ENCODE data around the gene C1orf226. TPM values are rescaled to one million over a fixed set of nuclear protein-coding genes. Genes with fewer than 3 reads are reported as not detected.

Gene C1orf226
- total RNA-seq, 1 experiment from 2014 or later = 4.3 TPM

DNA sequence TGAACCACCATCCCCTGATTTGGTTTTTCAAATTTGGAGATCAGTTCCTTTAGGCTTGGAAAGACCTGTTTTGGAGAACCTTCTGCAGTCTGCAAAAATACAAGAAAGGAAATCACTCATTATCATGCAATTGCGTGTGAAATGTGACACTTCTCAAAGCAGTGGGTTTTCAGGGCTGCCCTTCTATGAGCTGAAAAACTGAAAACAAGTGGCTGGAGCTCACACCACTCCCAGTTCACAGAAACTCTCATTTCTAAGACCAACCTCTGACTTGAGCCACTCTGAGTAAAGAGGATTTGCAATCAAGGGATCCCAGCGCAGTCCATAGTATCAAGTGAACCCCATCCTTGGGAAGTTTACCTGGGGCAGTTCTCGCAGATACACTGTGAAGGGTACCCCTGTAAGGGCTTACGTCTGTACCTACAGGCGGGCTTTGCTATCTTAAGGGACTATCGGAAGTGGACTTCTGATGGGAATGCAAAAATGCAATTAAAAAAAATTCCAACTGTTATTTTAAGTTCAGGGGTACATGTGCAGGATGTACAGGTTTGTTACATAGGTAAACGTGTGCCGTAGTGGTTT lies 17.6 kb downstream of the C1orf226 start:
- intact Hi-C loops (cut with micrococcal nuclease) = loop anchor here (10.0 kb wide), 2 partner anchors 226 to 634 kb away; partner anchors contain the start of gene ATF6
- POLR2A ChIA-PET (ENCODE audit: unreplicated experiment) = no interaction called here
- Histone ChIP-seq H3K4me3 (ENCODE audit: low read length) (no peak overlapping the region), H3K27me3 (ENCODE audit: low read length) (no peaks in the 10 kb centered on the region), H2AFZ (ENCODE audit: low read length) (no peak overlapping the region), H3F3A (ENCODE audit: low read length, unreplicated experiment) (no peaks in the 10 kb centered on the region), H3K79me2 (ENCODE audit: low read length) (no peaks in the 10 kb centered on the region), H3K9ac (ENCODE audit: low read length) (no peak overlapping the region), H4K20me1 (ENCODE audit: low read length) (no peaks in the 10 kb centered on the region), H3K27ac (ENCODE audit: low read length) (no peak overlapping the region), H3K4me2 (ENCODE audit: low read length) (no peak overlapping the region), H3K9me3 (ENCODE audit: low read length) (no peaks in the 10 kb centered on the region), H3K4me1 (ENCODE audit: insufficient read depth, low read length) (no peaks in the 10 kb centered on the region), H3K36me3 (ENCODE audit: low read depth, low read length) (no peaks in the 10 kb centered on the region), H3K9me2 (replicated peaks; ENCODE audit: low read length) (no peaks in the 10 kb centered on the region)
- ATAC-seq (no peak), DNase-seq (no peak)
- no TSS peak for BruUV-seq (replicated peaks)
- no peak for TF ChIP-seq EZH2 (IDR thresholded peaks at IDR 0.05; ENCODE audit: low read length, unreplicated experiment)
- TF ChIP-seq, protein P1, sequence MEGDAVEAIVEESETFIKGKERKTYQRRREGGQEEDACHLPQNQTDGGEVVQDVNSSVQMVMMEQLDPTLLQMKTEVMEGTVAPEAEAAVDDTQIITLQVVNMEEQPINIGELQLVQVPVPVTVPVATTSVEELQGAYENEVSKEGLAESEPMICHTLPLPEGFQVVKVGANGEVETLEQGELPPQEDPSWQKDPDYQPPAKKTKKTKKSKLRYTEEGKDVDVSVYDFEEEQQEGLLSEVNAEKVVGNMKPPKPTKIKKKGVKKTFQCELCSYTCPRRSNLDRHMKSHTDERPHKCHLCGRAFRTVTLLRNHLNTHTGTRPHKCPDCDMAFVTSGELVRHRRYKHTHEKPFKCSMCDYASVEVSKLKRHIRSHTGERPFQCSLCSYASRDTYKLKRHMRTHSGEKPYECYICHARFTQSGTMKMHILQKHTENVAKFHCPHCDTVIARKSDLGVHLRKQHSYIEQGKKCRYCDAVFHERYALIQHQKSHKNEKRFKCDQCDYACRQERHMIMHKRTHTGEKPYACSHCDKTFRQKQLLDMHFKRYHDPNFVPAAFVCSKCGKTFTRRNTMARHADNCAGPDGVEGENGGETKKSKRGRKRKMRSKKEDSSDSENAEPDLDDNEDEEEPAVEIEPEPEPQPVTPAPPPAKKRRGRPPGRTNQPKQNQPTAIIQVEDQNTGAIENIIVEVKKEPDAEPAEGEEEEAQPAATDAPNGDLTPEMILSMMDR (conservative IDR thresholded peaks at IDR 0.05; ENCODE audit: low read depth, low read length) = no peak
- TF ChIP-seq EZH2phosphoT487 (IDR thresholded peaks at IDR 0.05; ENCODE audit: borderline replicate concordance, low read length) = no peak
- CTCF ChIA-PET = no interaction called here

DNA sequence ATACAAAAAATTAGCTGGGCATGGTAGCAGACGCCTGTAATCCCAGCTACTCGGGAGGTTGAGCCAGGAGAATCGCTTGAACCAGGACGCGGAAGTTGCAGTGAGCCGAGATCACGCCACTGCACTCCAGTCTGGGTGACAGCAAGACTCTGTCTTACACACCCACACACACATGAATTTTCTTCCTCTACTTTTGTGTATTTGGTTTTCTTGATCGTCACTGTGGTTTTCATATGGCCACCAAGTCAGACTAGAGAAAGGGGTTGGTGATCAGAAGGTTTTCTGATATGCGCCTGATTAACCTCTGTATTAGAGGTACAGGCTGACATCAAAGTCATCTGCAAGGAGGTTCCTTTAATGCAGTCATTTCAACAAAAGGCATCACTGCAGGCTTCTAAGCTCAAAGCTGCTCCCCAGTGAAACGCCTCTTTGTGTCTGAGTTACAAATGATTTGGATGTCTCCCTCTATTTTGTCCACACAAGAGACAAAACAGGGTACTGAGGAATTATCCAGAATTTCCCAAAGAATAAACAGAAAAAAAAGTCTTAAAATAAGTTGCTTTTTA lies 19.3 kb downstream of the C1orf226 start:
- Histone ChIP-seq H3K36me3 (ENCODE audit: low read depth, low read length) (no peaks in the 10 kb centered on the region), H3K9me3 (ENCODE audit: low read length) (no peaks in the 10 kb centered on the region), H3K4me2 (ENCODE audit: low read length) (no peak overlapping the region), H3K9ac (ENCODE audit: low read length) (no peak overlapping the region), H4K20me1 (ENCODE audit: low read length) (no peaks in the 10 kb centered on the region), H3K27ac (ENCODE audit: low read length) (no peak overlapping the region), H3K4me1 (ENCODE audit: insufficient read depth, low read length) (peaks cover 14% of the 10 kb centered on the region), H3F3A (ENCODE audit: low read length, unreplicated experiment) (no peaks in the 10 kb centered on the region), H3K4me3 (ENCODE audit: low read length) (no peak overlapping the region), H3K27me3 (ENCODE audit: low read length) (no peaks in the 10 kb centered on the region), H2AFZ (ENCODE audit: low read length) (no peak overlapping the region), H3K79me2 (ENCODE audit: low read length) (no peaks in the 10 kb centered on the region), H3K9me2 (replicated peaks; ENCODE audit: low read length) (no peaks in the 10 kb centered on the region)
- no peak for ATAC-seq
- no TSS peak for BruUV-seq (replicated peaks)
- TF ChIP-seq, protein P1 (conservative IDR thresholded peaks at IDR 0.05; ENCODE audit: low read depth, low read length) = no peak
- no peak for TF ChIP-seq EZH2 (IDR thresholded peaks at IDR 0.05; ENCODE audit: low read length, unreplicated experiment)
- TF ChIP-seq EZH2phosphoT487 (IDR thresholded peaks at IDR 0.05; ENCODE audit: borderline replicate concordance, low read length) = no peak
- ChIA-PET CTCF (no interaction called here), POLR2A (ENCODE audit: unreplicated experiment) (no interaction called here)
- DNase-seq = no peak
- intact Hi-C loops (cut with micrococcal nuclease) = no loop called here

DNA sequence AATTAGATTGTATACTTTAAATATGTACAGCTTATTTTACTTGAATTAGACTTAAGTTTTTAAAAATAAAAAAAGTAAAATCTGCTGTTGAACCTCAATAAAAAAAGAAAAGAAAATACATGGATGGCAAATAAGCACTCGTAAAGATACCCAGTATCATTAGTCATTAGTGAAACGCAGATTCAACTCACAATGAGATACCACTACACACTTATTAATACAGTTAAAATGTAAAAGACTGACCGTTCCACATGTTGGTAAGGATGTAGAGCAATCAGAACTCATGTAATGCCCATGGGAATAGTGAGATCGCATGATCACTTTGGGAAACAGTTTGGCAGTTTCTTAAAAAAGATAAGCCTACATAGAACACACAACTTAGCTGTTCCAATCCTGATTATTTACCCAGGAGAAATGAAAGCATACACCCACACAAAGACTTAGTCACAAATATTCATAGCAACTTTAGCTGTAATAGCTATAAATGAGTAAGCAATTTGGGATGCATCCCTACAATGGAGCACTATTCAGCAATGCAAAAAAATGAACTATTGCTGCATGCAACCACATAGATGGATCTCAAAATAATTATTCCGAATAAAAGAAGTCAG lies 23.1 kb downstream of the C1orf226 start:
- H3K36me3 ChIP-seq (ENCODE audit: low read depth, low read length) = no peaks in the 10 kb centered on the region
- intact Hi-C loops (cut with micrococcal nuclease) = no loop called here
- H3K9me2 ChIP-seq (replicated peaks; ENCODE audit: low read length) = no peaks in the 10 kb centered on the region
- POLR2A ChIA-PET (ENCODE audit: unreplicated experiment) = interaction anchor here (0.6 kb wide), 1 partner anchor 854 kb away, joined by 3 read pairs; no protein-coding TSS in a partner anchor
- no peaks in the 10 kb centered on the region for H4K20me1 ChIP-seq (ENCODE audit: low read length)
- no peaks in the 10 kb centered on the region for H3K79me2 ChIP-seq (ENCODE audit: low read length)
- no peaks in the 10 kb centered on the region for H3K9me3 ChIP-seq (ENCODE audit: low read length)
- peaks cover 20% of the 10 kb centered on the region for H3K4me1 ChIP-seq (ENCODE audit: insufficient read depth, low read length)
- H3K4me2 ChIP-seq (ENCODE audit: low read length) = peak overlapping the region; percentile 78
- peak; percentile 85 for DNase-seq
- no peak overlapping the region for H3K9ac ChIP-seq (ENCODE audit: low read length)
- 0 out of 2 replicates have a peak overlapping the region, but pooled peaks have one; percentile 46 for H2AFZ ChIP-seq (ENCODE audit: low read length)
- TF ChIP-seq, protein P1 (conservative IDR thresholded peaks at IDR 0.05; ENCODE audit: low read depth, low read length) = no peak
- no peak for TF ChIP-seq EZH2phosphoT487 (IDR thresholded peaks at IDR 0.05; ENCODE audit: borderline replicate concordance, low read length)
- TF ChIP-seq EZH2 (IDR thresholded peaks at IDR 0.05; ENCODE audit: low read length, unreplicated experiment) = no peak
- ATAC-seq = peak; percentile 95
- peak overlapping the region; percentile 61 for H3K27ac ChIP-seq (ENCODE audit: low read length)
- CTCF ChIA-PET = interaction anchor here (0.6 kb wide), 1 partner anchor 664 kb away, joined by 3 read pairs; no protein-coding TSS in a partner anchor
- no TSS peak for BruUV-seq (replicated peaks)
- peak overlapping the region; percentile 41 for H3K4me3 ChIP-seq (ENCODE audit: low read length)
- no peaks in the 10 kb centered on the region for H3F3A ChIP-seq (ENCODE audit: low read length, unreplicated experiment)
- H3K27me3 ChIP-seq (ENCODE audit: low read length) = no peaks in the 10 kb centered on the region

All from PC-3 (cell line).